Mucosa of rectum (tissue), 2 donors: Measurements from ENCODE around the gene CRMP1.

Experiments used
- H3K27ac ChIP-seq, 2 donors: one replicate each; pipeline ENCODE4 v1.7.0; 2013; ENCODE audit warnings: inconsistent platforms in 2 of 2, low read depth in 2 of 2, low read length in 2 of 2
- H3K27me3 ChIP-seq, 2 donors: one replicate each; pipeline ENCODE4 v1.7.0; 2013; ENCODE audit warnings: low read length in 2 of 2; ENCODE audit not compliant: control insufficient read depth in 2 of 2, insufficient read depth in 2 of 2
- H3K36me3 ChIP-seq, 2 donors: one replicate each; pipeline ENCODE4 v1.7.0; 2013; ENCODE audit warnings: low read length in 2 of 2; ENCODE audit not compliant: control insufficient read depth in 2 of 2, insufficient read depth in 2 of 2
- H3K4me1 ChIP-seq, 2 donors: one replicate each; pipeline ENCODE4 v1.7.0; 2013; ENCODE audit warnings: low read length in 2 of 2, mild to moderate bottlenecking in 1 of 2; ENCODE audit not compliant: control insufficient read depth in 2 of 2, insufficient read depth in 2 of 2
- H3K4me3 ChIP-seq, 2 donors: one replicate each; pipeline ENCODE4 v1.7.0; 2013; ENCODE audit warnings: low read length in 2 of 2
- H3K9ac ChIP-seq, 2 donors: one replicate each; pipeline ENCODE4 v1.7.0; 2013; ENCODE audit warnings: low read length in 2 of 2, low read depth in 1 of 2, mild to moderate bottlenecking in 1 of 2
- H3K9me3 ChIP-seq, 2 donors: one replicate each; pipeline ENCODE4 v1.7.0; 2013; ENCODE audit warnings: low read length in 2 of 2; ENCODE audit not compliant: control insufficient read depth in 2 of 2
- donor health status: healthy.
- donor health status: Normal muscosa, but diverticular disease.

CRMP1 gene

DNA sequence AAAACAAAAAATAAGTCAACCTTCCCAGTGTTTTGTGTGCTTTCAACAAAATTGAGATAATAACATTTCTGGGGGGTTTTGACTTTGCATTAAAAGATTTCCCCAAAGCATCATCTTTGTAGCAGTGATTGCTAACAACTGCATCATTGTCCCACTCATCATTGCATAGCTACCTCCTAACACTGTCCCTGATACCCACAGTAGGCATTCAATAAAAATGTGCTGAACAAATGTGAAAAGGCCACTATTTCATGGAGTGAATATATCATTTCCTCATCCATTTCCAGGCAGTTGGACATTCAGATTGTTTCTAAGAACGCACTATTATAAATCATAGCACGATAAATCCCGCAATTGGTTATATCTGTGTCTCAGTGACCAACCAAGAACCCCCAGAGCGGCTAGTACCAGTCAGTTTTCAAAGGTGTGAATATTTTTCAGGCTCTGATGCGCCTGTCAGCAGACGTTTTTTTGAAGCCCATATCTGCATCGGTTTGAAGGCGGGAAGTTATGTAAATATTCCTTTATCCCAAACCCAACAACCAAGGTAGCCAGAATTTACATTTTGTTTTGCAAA, 36.0 kb upstream of the CRMP1 start:
- H3K27ac ChIP-seq: no peak overlapping the region
- H3K9ac ChIP-seq: no peak overlapping the region
- H3K4me1 ChIP-seq: no peaks in the 10 kb centered on the region
- peaks cover 2 to 4% of the 10 kb centered on the region in 2 donors for H3K27me3 ChIP-seq
- H3K4me3 ChIP-seq: no peak overlapping the region
- no peaks in the 10 kb centered on the region for H3K9me3 ChIP-seq
- H3K36me3 ChIP-seq: no peaks in the 10 kb centered on the region

DNA sequence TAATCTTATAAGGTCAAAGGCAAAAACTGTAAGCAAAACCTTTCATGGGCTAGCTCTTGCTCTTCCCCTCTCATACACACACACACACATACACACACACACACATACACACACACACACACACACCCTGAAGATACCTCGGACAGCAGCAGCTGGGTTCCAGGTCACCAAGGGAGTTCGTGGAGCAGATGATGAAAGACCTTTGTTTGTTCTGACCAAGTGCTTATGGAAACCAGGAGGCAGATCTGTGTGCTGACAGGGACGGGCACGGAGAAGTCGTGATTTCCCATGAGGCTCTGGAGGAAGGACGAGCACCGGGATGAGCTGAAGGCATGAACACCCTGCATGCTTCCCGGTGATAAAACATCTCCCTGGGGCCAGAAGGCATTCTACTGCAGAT, 35.4 kb upstream of the CRMP1 start:
- no peaks in the 10 kb centered on the region for H3K4me1 ChIP-seq
- no peaks in the 10 kb centered on the region for H3K36me3 ChIP-seq
- H3K27me3 ChIP-seq: peaks cover 2 to 4% of the 10 kb centered on the region in 2 donors
- no peak overlapping the region for H3K27ac ChIP-seq
- H3K9ac ChIP-seq: no peak overlapping the region
- H3K9me3 ChIP-seq: no peaks in the 10 kb centered on the region
- H3K4me3 ChIP-seq: no peak overlapping the region

DNA sequence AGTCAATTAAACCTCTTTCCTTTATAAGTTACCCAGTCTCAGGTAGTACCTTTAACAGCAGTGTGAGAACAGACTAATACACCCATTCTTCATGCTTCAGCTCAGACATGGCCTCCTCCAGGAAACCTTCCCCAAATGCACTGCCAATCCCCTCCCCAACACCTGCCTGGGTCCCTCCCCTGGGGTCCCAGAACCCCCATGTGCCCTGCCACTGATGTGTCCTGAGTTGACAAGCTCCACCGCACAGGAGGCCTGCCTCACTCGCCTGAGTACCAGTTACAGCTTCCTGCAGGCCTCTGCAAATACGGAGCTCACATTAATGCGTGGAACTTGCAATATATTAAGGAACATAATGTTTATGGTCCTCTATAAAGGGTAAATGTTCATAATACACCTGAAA, 34.9 kb upstream of the CRMP1 start:
- H3K9ac ChIP-seq: no peak overlapping the region
- no peak overlapping the region for H3K27ac ChIP-seq
- H3K4me3 ChIP-seq: no peak overlapping the region
- H3K9me3 ChIP-seq: no peaks in the 10 kb centered on the region
- H3K27me3 ChIP-seq: peaks cover 2 to 4% of the 10 kb centered on the region in 2 donors
- no peaks in the 10 kb centered on the region for H3K4me1 ChIP-seq
- H3K36me3 ChIP-seq: no peaks in the 10 kb centered on the region

DNA sequence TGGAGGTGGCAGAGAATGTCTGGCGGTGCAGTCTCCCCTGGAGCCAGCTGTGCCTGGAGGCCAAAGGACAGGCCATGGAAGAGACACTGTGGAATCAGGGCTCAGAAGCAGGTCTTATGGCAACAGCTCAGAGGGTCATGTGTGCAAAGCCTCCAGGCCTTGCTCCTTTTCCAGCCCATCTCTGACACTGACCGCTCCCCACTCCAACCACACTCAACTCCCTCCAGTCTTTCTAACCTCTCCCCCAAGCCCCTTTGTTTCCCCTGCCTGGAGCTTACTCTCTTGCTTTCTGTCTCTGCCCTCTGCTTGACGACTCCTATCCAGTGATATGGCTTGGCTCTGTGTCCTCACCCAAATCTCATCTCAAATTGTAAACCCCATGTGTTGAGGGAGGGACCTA, 34.2 kb upstream of the CRMP1 start:
- Histone ChIP-seq H3K9me3 (no peaks in the 10 kb centered on the region), H3K9ac (no peak overlapping the region), H3K36me3 (no peaks in the 10 kb centered on the region), H3K27ac (no peak overlapping the region), H3K4me1 (no peaks in the 10 kb centered on the region), H3K4me3 (no peak overlapping the region), H3K27me3 (peaks cover 2 to 4% of the 10 kb centered on the region in 2 donors)

DNA sequence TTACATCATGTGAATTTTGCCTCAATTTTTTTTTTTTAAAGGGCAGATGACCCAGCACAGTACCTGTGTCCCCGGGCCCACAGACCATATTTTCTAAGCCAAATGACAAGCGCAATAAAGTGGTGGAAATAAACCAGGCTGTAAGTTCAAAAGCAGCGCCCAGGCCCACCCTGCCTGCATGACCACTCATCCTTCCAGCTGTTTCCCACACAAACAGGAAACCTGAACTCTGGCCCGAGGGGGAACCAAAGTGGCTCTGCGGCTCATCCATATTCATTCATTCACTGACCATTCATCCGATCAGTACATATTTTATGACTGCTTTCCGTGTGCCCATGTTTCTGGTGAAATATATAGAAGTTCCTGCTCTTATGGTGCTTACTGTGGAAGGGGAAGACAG, 33.7 kb upstream of the CRMP1 start:
- H3K27ac ChIP-seq: no peak overlapping the region
- no peaks in the 10 kb centered on the region for H3K36me3 ChIP-seq
- no peak overlapping the region for H3K4me3 ChIP-seq
- H3K4me1 ChIP-seq: no peaks in the 10 kb centered on the region
- H3K27me3 ChIP-seq: peaks cover 2% of the 10 kb centered on the region in 2 donors
- H3K9me3 ChIP-seq: no peaks in the 10 kb centered on the region
- no peak overlapping the region for H3K9ac ChIP-seq

DNA sequence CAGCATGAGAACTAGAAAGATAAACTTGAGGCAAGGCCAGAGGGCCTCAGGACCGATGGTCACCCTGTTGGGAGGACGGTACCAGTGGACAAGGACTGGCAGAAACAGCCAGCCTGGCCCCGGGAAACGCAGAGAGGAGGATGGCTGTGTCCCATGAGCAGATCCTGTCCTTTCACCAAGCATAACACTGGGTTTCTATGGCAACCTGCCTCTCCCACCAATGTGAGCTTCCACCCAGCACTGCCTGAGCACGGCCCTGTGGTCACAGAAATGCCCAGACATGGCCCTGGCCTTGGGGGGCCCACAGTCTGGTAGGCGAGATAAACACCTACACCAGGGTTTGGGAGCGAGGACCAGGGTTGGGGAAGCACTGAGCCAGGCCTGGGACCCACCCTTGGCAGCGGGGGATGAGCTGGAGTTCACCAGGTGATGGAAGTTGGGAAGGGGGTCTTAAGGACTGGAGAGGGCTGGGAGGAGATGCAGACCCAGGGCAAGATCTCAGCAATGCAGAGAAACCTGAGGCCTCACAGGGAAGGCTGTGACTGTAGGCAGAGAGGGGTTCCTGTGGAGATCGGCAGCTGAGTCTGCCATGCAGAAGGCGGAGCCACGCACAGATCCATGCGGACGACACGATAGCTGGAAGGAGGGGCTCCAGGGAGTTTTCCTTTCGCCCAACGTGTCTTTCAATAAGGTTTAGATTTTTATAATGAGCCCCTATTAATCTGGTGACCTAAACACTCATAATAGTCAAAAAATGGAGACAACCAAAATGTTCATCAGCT, 32.7 kb upstream of the CRMP1 start:
- Histone ChIP-seq H3K4me1 (no peaks in the 10 kb centered on the region), H3K27me3 (peaks cover 0 to 2% of the 10 kb centered on the region in 2 donors), H3K4me3 (no peak overlapping the region), H3K36me3 (no peaks in the 10 kb centered on the region), H3K27ac (no peak overlapping the region), H3K9ac (no peak overlapping the region), H3K9me3 (no peaks in the 10 kb centered on the region)

DNA sequence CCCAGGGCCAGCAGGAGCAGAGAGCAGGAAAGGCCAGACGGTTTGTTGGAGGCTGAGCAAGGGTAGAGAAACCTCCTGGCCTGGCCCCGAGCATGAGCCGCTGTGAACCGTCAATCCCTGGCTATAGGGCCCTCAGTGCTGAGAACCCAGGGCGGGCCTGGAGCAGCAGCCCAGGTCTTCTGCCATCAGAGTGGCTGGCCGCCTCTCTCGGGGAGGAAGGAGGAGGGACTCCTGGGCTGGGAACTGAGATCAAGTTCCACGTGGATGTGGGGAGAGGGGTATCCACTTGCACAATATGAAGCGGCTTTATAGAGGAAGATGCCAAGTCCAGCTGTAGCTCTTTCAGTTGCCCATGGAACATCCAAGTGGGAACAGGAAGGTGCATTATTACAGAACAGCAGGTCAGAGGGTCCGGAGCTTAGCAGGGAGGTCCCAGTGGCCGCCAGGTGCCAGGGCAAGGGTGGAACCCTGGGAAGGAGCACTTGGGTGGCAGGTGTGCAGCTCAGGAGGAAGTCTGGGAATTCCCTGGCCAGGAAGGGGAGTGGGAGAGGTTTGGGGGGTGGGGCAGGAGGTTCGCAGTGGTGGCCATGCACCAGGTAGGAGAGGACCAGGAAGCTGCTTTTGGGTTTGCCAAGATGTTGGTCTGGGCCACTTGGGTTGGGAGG, 31.7 kb upstream of the CRMP1 start:
- Histone ChIP-seq H3K27ac (no peak overlapping the region), H3K4me3 (no peak overlapping the region), H3K9ac (no peak overlapping the region), H3K4me1 (no peaks in the 10 kb centered on the region), H3K27me3 (peaks cover 0 to 2% of the 10 kb centered on the region in 2 donors), H3K36me3 (no peaks in the 10 kb centered on the region), H3K9me3 (no peaks in the 10 kb centered on the region)

DNA sequence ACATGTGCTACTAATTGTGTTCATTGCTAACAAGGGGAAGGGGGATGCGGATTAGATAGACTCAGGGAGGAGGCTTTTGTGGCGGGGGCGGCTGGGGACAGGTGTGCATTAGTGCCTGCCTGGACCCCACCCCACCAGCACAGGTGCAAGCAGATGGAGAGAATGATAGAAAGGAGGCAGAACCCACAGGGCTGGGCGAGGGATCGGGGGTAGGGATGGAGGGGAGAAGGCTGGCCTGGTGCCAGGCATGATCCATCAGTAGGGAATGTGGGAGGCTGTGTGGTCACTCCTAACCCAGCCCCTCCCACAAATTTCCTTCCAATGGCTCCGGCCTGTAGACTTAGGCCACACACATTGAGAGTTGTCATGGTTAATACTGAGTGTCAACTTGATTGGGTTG, 30.5 kb upstream of the CRMP1 start:
- Histone ChIP-seq H3K4me3 (no peak overlapping the region), H3K27ac (no peak overlapping the region), H3K9ac (no peak overlapping the region), H3K36me3 (no peaks in the 10 kb centered on the region), H3K4me1 (no peaks in the 10 kb centered on the region), H3K9me3 (no peaks in the 10 kb centered on the region), H3K27me3 (no peaks in the 10 kb centered on the region)

DNA sequence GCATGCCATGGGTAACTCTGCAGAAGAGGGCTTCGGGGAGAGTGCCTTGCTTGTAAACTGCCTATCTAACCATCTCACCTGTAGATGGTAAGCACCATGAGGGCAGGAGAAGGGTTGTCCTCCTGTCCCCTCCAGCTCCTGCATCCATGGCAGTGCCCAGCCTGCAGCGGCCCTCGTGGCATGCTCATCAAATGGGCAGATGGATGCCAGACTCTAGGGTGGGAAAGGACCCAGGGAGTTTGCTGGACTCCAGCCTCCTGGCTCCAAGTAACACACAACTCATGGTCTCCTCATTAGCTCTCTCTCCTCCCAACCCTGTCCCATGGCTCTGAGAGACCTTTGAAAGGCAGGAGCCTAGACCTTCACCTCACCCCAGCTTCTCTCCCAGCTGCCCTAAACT, 29.7 kb upstream of the CRMP1 start:
- H3K9ac ChIP-seq: no peak overlapping the region
- no peaks in the 10 kb centered on the region for H3K36me3 ChIP-seq
- H3K4me3 ChIP-seq: no peak overlapping the region
- no peaks in the 10 kb centered on the region for H3K27me3 ChIP-seq
- no peak overlapping the region for H3K27ac ChIP-seq
- H3K9me3 ChIP-seq: no peaks in the 10 kb centered on the region
- no peaks in the 10 kb centered on the region for H3K4me1 ChIP-seq

DNA sequence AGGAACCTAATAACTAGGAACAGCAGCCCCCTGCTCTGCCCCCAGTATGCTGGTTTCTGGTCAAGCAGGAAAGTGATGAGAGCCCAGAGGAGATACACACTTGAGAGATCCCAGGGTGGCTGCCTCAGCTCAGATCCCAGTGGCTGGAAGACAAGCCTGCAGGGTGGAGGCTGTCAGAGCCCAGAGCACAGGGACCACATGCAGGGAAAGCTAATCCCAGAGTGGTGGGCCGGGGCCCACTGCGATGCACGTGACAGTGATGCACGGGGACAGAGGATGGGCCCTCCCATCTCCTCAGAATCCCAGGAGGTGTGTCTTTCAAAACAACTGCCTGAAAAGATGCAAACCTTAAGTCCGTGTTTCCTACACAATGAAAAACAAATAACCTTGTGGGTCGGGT, 29.1 kb upstream of the CRMP1 start:
- H3K27ac ChIP-seq: no peak overlapping the region
- no peaks in the 10 kb centered on the region for H3K27me3 ChIP-seq
- no peak overlapping the region for H3K4me3 ChIP-seq

More for the DNA sequence above, 29.1 kb upstream of the CRMP1 start:
- no peak overlapping the region for H3K9ac ChIP-seq
- no peaks in the 10 kb centered on the region for H3K36me3 ChIP-seq
- H3K9me3 ChIP-seq: no peaks in the 10 kb centered on the region
- H3K4me1 ChIP-seq: no peaks in the 10 kb centered on the region
